Osteoblast (primary cell): ENCODE results near the gene ALG9. TPM values are rescaled to one million over a fixed set of nuclear protein-coding genes. Genes with fewer than 3 reads are reported as not detected.

ENCODE experiments used
- DNase-seq: peaks from one replicate; pipeline ENCODE4 v3.0.0; 2011; ENCODE audit warnings: low spot score, mixed read lengths; ENCODE audit not compliant: insufficient read length; ENCODE audit errors: missing footprints
- H2AFZ ChIP-seq: 2 replicates; pipeline ENCODE4 v1.6.0; 2011; ENCODE audit warnings: mild to moderate bottlenecking, low read length
- H3K27ac ChIP-seq: 2 replicates; pipeline ENCODE4 v1.5.1; 2011; ENCODE audit warnings: mild to moderate bottlenecking, low read depth, low read length, moderate library complexity
- H3K27me3 ChIP-seq: 2 replicates; pipeline ENCODE4 v1.6.0; 2012; ENCODE audit warnings: mild to moderate bottlenecking, control low read depth, inconsistent platforms, low read length, moderate library complexity; ENCODE audit not compliant: insufficient read depth
- H3K36me3 ChIP-seq: 2 replicates; pipeline ENCODE4 v1.5.1; 2011; ENCODE audit warnings: mild to moderate bottlenecking, low read length, control low read depth, moderate library complexity; ENCODE audit not compliant: insufficient read depth
- H3K4me1 ChIP-seq: 2 replicates; pipeline ENCODE4 v1.5.1; 2011; ENCODE audit warnings: mild to moderate bottlenecking, low read length, control low read depth, moderate library complexity; ENCODE audit not compliant: insufficient read depth
- H3K4me2 ChIP-seq: 2 replicates; pipeline ENCODE4 v1.6.0; 2011; ENCODE audit warnings: mild to moderate bottlenecking, low read length; ENCODE audit not compliant: insufficient read depth
- H3K4me3 ChIP-seq: fragments of 200-600 bp; sonication (generic); 3 replicates; pipeline ENCODE4 v1.5.1; 2012; ENCODE audit warnings: mild to moderate bottlenecking, low read length, inconsistent platforms; ENCODE audit not compliant: insufficient read depth
- H3K79me2 ChIP-seq: 2 replicates; pipeline ENCODE4 v1.6.0; 2012; ENCODE audit warnings: mild to moderate bottlenecking, low read length, control low read depth, inconsistent platforms; ENCODE audit not compliant: insufficient read depth
- H3K9me3 ChIP-seq: 2 replicates; pipeline ENCODE4 v1.5.1; 2011; ENCODE audit warnings: low read depth, low read length, control low read depth
- H4K20me1 ChIP-seq: 2 replicates; pipeline ENCODE4 v1.6.0; 2012; ENCODE audit warnings: mild to moderate bottlenecking, low read length, control low read depth; ENCODE audit not compliant: insufficient read depth
- total RNA-seq: library from RNA; depleted of rRNA; stranded (reverse); fragments of >200 nt; gene quantifications from 2 replicates; pipeline ENCODE4 v1.2.3, GENCODE V29; 2012
- TF ChIP-seq, protein P1 (sequence below): IDR thresholded peaks from 2 replicates; pipeline ENCODE4 v1.5.1; 2011; ENCODE audit warnings: mild to moderate bottlenecking, low read depth, low read length, moderate library complexity; ENCODE audit errors: extremely low read depth

Gene ALG9
- total RNA-seq, 1 donor: 35.8 TPM

DNA sequence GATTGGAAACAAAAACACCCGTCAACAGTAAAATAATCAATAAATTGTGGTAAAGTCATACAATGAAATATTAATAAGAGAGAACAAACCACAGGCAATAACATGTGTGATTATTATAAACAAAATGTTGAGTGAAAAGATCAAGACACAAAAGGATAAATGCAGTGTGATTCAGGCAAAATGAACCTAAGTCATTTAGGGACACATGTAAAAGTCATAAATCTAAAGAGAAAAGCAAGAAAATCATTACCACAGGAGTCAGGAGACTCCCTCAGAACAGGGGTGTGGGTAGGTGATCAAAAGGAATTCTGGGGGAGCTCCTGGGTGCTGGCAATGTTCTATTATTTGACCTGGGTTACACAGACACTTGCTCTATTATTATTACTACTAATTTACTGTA lies 57.3 kb downstream of the ALG9 start:
- TF ChIP-seq, protein P1, sequence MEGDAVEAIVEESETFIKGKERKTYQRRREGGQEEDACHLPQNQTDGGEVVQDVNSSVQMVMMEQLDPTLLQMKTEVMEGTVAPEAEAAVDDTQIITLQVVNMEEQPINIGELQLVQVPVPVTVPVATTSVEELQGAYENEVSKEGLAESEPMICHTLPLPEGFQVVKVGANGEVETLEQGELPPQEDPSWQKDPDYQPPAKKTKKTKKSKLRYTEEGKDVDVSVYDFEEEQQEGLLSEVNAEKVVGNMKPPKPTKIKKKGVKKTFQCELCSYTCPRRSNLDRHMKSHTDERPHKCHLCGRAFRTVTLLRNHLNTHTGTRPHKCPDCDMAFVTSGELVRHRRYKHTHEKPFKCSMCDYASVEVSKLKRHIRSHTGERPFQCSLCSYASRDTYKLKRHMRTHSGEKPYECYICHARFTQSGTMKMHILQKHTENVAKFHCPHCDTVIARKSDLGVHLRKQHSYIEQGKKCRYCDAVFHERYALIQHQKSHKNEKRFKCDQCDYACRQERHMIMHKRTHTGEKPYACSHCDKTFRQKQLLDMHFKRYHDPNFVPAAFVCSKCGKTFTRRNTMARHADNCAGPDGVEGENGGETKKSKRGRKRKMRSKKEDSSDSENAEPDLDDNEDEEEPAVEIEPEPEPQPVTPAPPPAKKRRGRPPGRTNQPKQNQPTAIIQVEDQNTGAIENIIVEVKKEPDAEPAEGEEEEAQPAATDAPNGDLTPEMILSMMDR: no peak
- H3K36me3 ChIP-seq: peaks cover 2% of the 10 kb centered on the region
- no peaks in the 10 kb centered on the region for H4K20me1 ChIP-seq
- H3K27me3 ChIP-seq: no peaks in the 10 kb centered on the region
- peak overlapping the region; percentile 60 for H3K27ac ChIP-seq
- H3K4me2 ChIP-seq: no peak overlapping the region
- H3K4me3 ChIP-seq: no peak overlapping the region
- no peaks in the 10 kb centered on the region for H3K79me2 ChIP-seq
- DNase-seq: no peak
- H3K4me1 ChIP-seq: peaks cover 12% of the 10 kb centered on the region
- no peak overlapping the region for H2AFZ ChIP-seq
- no peaks in the 10 kb centered on the region for H3K9me3 ChIP-seq

GRCh38 chr11:111812211-111812610 lies 59.2 kb downstream of the ALG9 start:
- peaks cover 9% of the 10 kb centered on the region for H3K4me1 ChIP-seq
- no peak overlapping the region for H3K27ac ChIP-seq
- no peaks in the 10 kb centered on the region for H3K79me2 ChIP-seq
- H3K4me2 ChIP-seq: no peak overlapping the region
- H3K27me3 ChIP-seq: no peaks in the 10 kb centered on the region
- H3K9me3 ChIP-seq: no peaks in the 10 kb centered on the region
- TF ChIP-seq, protein P1: no peak
- H3K4me3 ChIP-seq: no peak overlapping the region
- H2AFZ ChIP-seq: no peak overlapping the region
- no peak for DNase-seq
- peaks cover 7% of the 10 kb centered on the region for H3K36me3 ChIP-seq
- H4K20me1 ChIP-seq: no peaks in the 10 kb centered on the region

GRCh38 chr11:111811445-111811844 lies 59.9 kb downstream of the ALG9 start:
- Histone ChIP-seq H3K4me2 (no peak overlapping the region), H3K4me1 (peaks cover 9% of the 10 kb centered on the region), H3K4me3 (no peak overlapping the region), H3K79me2 (no peaks in the 10 kb centered on the region), H2AFZ (no peak overlapping the region), H3K9me3 (no peaks in the 10 kb centered on the region), H3K36me3 (peaks cover 7% of the 10 kb centered on the region), H4K20me1 (no peaks in the 10 kb centered on the region), H3K27me3 (no peaks in the 10 kb centered on the region), H3K27ac (no peak overlapping the region)
- TF ChIP-seq, protein P1: no peak
- no peak for DNase-seq

- no peak for DNase-seq
- Histone ChIP-seq H4K20me1 (no peaks in the 10 kb centered on the region), H3K4me2 (no peak overlapping the region), H3K36me3 (peaks cover 7% of the 10 kb centered on the region), H3K79me2 (no peaks in the 10 kb centered on the region), H3K4me3 (no peak overlapping the region), H3K27me3 (no peaks in the 10 kb centered on the region), H3K9me3 (no peaks in the 10 kb centered on the region), H3K27ac (no peak overlapping the region), H2AFZ (no peak overlapping the region), H3K4me1 (no peaks in the 10 kb centered on the region)
- TF ChIP-seq, protein P1: no peak
Observed at GRCh38 chr11:111808834-111809233, 62.5 kb downstream of the ALG9 start.
